Liver (tissue), 9 donors: ENCODE measurements around the gene PLXDC2. TPM values are rescaled to one million over a fixed set of nuclear protein-coding genes. Genes with fewer than 3 reads are reported as not detected.

Source experiments
- DNase-seq: peaks from one replicate; pipeline ENCODE4 v3.0.0-alpha.2; 2017; ENCODE audit warnings: low spot score
- H3K27ac ChIP-seq, 2 donors: one replicate each; pipeline ENCODE4 v1.7.0; 2013; ENCODE audit warnings: inconsistent platforms in 2 of 2, low read length in 2 of 2, control low read depth in 1 of 2, low read depth in 1 of 2, mild to moderate bottlenecking in 1 of 2
- H3K27me3 ChIP-seq, 4 donors: one replicate each; pipeline versions ENCODE4 v1.6.1 to v1.7.0; 2013; ENCODE audit warnings: low read length in 3 of 4, inconsistent platforms in 1 of 4, mild to moderate bottlenecking in 1 of 4, moderate library complexity in 1 of 4; ENCODE audit not compliant: control insufficient read depth in 4 of 4, insufficient read depth in 4 of 4
- H3K36me3 ChIP-seq, 4 donors: one replicate each; pipeline versions ENCODE4 v1.6.1 to v1.7.0; 2013; ENCODE audit warnings: low read length in 3 of 4, mild to moderate bottlenecking in 3 of 4, low read depth in 1 of 4, moderate library complexity in 1 of 4; ENCODE audit not compliant: control insufficient read depth in 4 of 4, insufficient read depth in 3 of 4
- H3K4me1 ChIP-seq, 4 donors: one replicate each; pipeline versions ENCODE4 v1.6.1 to v1.7.0; 2013; ENCODE audit warnings: low read length in 3 of 4, mild to moderate bottlenecking in 3 of 4, moderate library complexity in 1 of 4; ENCODE audit not compliant: control insufficient read depth in 4 of 4, insufficient read depth in 4 of 4
- H3K4me3 ChIP-seq, 3 donors: one replicate each; pipeline versions ENCODE4 v1.6.1 to v1.7.0; 2013; ENCODE audit warnings: low read length in 3 of 3, control low read depth in 1 of 3, low read depth in 1 of 3, mild to moderate bottlenecking in 1 of 3
- H3K9ac ChIP-seq, 2 donors: one replicate each; pipeline ENCODE4 v1.7.0; 2013; ENCODE audit warnings: low read length in 2 of 2, mild to moderate bottlenecking in 2 of 2, moderate library complexity in 2 of 2, control low read depth in 1 of 2, low read depth in 1 of 2
- H3K9me3 ChIP-seq, 4 donors: one replicate each; pipeline versions ENCODE4 v1.6.1 to v1.7.0; 2013; ENCODE audit warnings: low read length in 3 of 4; ENCODE audit not compliant: control insufficient read depth in 4 of 4
- EGR1 ChIP-seq, 2 donors: IDR thresholded peaks; 2 replicates each; pipeline ENCODE4 v1.6.1; 2016 to 2018; ENCODE audit warnings: antibody characterized with exemption in 2 of 2, low read depth in 2 of 2
- FOXA1 ChIP-seq: IDR thresholded peaks from 2 replicates; pipeline ENCODE4 v1.6.1; 2016; ENCODE audit warnings: antibody characterized with exemption
- FOXA2 ChIP-seq: IDR thresholded peaks from 2 replicates; pipeline ENCODE4 v1.6.1; 2016; ENCODE audit warnings: antibody characterized with exemption
- GABPA ChIP-seq, 2 donors: IDR thresholded peaks in 1 of 2; conservative IDR thresholded peaks in 1 of 2; 2 replicates each; pipeline ENCODE4 v1.6.1; 2016; ENCODE audit warnings: antibody characterized with exemption in 2 of 2, mild to moderate bottlenecking in 1 of 2, moderate library complexity in 1 of 2
- HNF4A ChIP-seq, 2 donors: conservative IDR thresholded peaks; 2 replicates each; pipeline ENCODE4 v1.6.1; 2016; ENCODE audit warnings: antibody characterized with exemption in 2 of 2, mild to moderate bottlenecking in 2 of 2
- HNF4G ChIP-seq: IDR thresholded peaks from 2 replicates; pipeline ENCODE4 v1.6.1; 2016; ENCODE audit warnings: antibody characterized with exemption
- JUND ChIP-seq, 2 donors: IDR thresholded peaks; 2 replicates each; pipeline ENCODE4 v1.6.1; 2016; ENCODE audit warnings: antibody characterized with exemption in 2 of 2
- NR2F2 ChIP-seq: IDR thresholded peaks from 2 replicates; pipeline ENCODE4 v1.6.1; 2016; ENCODE audit warnings: antibody characterized with exemption
- RAD21 ChIP-seq, 2 donors: IDR thresholded peaks; 2 replicates each; pipeline ENCODE4 v1.6.1; 2016; ENCODE audit warnings: antibody characterized with exemption in 2 of 2, mild to moderate bottlenecking in 2 of 2
- RXRA ChIP-seq, 2 donors: IDR thresholded peaks; 2 replicates each; pipeline ENCODE4 v1.6.1; 2017 to 2018; ENCODE audit warnings: antibody characterized with exemption in 2 of 2, mild to moderate bottlenecking in 1 of 2
- SP1 ChIP-seq: IDR thresholded peaks from 2 replicates; pipeline ENCODE4 v1.6.1; 2018; ENCODE audit warnings: antibody characterized with exemption, mild to moderate bottlenecking
- TAF1 ChIP-seq: conservative IDR thresholded peaks from 2 replicates; pipeline ENCODE4 v1.6.1; 2016; ENCODE audit warnings: antibody characterized with exemption, mild to moderate bottlenecking
- WGBS: extraction: QIAGEN DNeasy Blood & Tissue Kit; methylation state at CpG from one replicate; pipeline ENCODE4 v1.1.7; 2013; 5-methylcytosine and 5-hydroxymethylcytosine counted together
- polyA plus RNA-seq, 2 donors: library from polyadenylated mRNA; stranded (reverse) in 1 of 2; unstranded in 1 of 2; fragments of 200-250 nt in 1 of 2; fragments of >200 nt in 1 of 2; fragmentation: Nextera tagmentation in 1 of 2; extraction: Ambion mirVana in 1 of 2; gene quantifications; one replicate each; pipeline versions ENCODE4 v1.2.1 to v1.2.3, GENCODE V29; 2013 to 2015
- total RNA-seq, 2 donors: library from RNA; depleted of rRNA; stranded (reverse); fragments of >200 nt; gene quantifications; one replicate each; pipeline ENCODE4 v1.2.3, GENCODE V29; 2014
- TF ChIP-seq, protein P1 (sequence below): IDR thresholded peaks from 2 replicates; pipeline ENCODE4 v1.6.1; 2016; ENCODE audit warnings: antibody characterized with exemption
- TF ChIP-seq, protein P2 (sequence below): IDR thresholded peaks from 2 replicates; pipeline ENCODE4 v1.6.1; 2016; ENCODE audit warnings: antibody characterized with exemption, mild to moderate bottlenecking
- TF ChIP-seq, protein P3 (sequence below): IDR thresholded peaks from 2 replicates; pipeline ENCODE4 v1.6.1; 2016; ENCODE audit warnings: antibody characterized with exemption
- TF ChIP-seq, protein P4 (sequence below): fragments of 150-350 bp; IDR thresholded peaks from 2 replicates; pipeline ENCODE4 v1.5.1; 2017; ENCODE audit warnings: improper control_type of control experiment, low read depth, low read length; ENCODE audit not compliant: missing input control
- TF ChIP-seq, protein P5 (sequence below): IDR thresholded peaks from 2 replicates; pipeline ENCODE4 v1.6.1; 2016; ENCODE audit warnings: antibody characterized with exemption
- donor health status: healthy.
- donor health status: healthy.
- donor health status: healthy.
- donor health status: healthy.
- donor health status: healthy.

Gene PLXDC2
- total and polyA plus RNA-seq, 4 donors = 1.4 to 5.1 (median 2.4) TPM

DNA sequence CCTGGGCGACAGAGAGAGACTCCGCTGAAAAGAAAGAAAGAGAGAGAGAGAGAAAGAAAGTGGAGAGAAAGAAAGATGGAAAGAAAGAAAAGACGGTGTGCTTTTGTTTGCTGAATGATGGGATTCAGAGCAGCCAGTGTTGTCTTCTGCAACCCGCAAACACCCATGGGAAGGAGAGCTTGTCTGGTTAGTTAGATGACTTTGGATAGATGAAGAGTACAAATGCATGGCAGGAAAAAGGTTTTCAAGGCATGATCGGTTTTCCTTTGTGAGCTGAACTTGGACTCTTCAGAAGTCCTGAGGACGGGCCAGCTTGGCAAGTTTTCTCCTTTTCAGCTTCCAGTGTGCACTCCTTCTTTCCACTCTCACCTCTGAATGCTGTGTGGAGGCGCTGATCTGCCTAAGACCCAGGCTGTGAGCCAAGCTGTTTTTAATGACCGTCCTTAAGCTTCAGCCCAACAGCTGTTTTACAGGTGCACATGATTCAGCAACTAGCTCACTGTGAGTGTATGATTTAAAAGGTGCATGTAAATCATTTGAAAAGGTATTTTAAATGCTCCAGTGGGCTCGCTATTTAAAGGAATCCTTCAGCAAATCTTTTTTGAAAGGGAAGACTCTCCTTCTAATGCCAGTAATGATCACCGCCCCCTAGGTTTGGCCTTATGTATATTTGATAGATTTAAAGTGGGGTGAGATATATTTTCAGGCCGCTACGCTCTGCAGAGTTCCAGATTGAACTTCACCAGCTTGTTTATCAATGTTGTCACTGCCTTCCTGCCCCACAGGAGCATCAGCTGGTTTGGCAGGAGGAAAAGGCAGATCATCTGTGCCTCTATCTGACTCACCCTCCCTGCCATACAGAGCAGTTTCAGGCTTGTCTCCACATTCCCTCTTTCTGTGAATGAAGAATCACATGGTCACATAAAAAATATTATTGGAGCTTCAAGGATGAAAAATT lies 115.0 kb downstream of the PLXDC2 start:
- Histone ChIP-seq H3K4me3 (no peak overlapping the region), H3K36me3 (no peaks in the 10 kb centered on the region), H3K27me3 (no peaks in the 10 kb centered on the region), H3K4me1 (peaks cover 0 to 28% (median 22%) of the 10 kb centered on the region in 4 donors), H3K27ac (peak overlapping the region; percentile 57 to 83), H3K9ac (no peak overlapping the region), H3K9me3 (no peaks in the 10 kb centered on the region)
- no peak for DNase-seq
- TF ChIP-seq JUND (IDR thresholded peaks at IDR 0.05) (peak; percentile 66 to 90), TAF1 (no peak), GABPA (IDR thresholded peaks at IDR 0.05 in 1 of 2, conservative IDR thresholded peaks at IDR 0.05 in 1 of 2) (no peak), HNF4A (conservative IDR thresholded peaks at IDR 0.05) (no peak)
- TF ChIP-seq, protein P1, sequence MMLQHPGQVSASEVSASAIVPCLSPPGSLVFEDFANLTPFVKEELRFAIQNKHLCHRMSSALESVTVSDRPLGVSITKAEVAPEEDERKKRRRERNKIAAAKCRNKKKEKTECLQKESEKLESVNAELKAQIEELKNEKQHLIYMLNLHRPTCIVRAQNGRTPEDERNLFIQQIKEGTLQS = peak; percentile 51
- TF ChIP-seq, protein P2, sequence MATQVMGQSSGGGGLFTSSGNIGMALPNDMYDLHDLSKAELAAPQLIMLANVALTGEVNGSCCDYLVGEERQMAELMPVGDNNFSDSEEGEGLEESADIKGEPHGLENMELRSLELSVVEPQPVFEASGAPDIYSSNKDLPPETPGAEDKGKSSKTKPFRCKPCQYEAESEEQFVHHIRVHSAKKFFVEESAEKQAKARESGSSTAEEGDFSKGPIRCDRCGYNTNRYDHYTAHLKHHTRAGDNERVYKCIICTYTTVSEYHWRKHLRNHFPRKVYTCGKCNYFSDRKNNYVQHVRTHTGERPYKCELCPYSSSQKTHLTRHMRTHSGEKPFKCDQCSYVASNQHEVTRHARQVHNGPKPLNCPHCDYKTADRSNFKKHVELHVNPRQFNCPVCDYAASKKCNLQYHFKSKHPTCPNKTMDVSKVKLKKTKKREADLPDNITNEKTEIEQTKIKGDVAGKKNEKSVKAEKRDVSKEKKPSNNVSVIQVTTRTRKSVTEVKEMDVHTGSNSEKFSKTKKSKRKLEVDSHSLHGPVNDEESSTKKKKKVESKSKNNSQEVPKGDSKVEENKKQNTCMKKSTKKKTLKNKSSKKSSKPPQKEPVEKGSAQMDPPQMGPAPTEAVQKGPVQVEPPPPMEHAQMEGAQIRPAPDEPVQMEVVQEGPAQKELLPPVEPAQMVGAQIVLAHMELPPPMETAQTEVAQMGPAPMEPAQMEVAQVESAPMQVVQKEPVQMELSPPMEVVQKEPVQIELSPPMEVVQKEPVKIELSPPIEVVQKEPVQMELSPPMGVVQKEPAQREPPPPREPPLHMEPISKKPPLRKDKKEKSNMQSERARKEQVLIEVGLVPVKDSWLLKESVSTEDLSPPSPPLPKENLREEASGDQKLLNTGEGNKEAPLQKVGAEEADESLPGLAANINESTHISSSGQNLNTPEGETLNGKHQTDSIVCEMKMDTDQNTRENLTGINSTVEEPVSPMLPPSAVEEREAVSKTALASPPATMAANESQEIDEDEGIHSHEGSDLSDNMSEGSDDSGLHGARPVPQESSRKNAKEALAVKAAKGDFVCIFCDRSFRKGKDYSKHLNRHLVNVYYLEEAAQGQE = peak; percentile 7
- 67% methylated on average over 12 of the region's 12 CpGs for WGBS

DNA sequence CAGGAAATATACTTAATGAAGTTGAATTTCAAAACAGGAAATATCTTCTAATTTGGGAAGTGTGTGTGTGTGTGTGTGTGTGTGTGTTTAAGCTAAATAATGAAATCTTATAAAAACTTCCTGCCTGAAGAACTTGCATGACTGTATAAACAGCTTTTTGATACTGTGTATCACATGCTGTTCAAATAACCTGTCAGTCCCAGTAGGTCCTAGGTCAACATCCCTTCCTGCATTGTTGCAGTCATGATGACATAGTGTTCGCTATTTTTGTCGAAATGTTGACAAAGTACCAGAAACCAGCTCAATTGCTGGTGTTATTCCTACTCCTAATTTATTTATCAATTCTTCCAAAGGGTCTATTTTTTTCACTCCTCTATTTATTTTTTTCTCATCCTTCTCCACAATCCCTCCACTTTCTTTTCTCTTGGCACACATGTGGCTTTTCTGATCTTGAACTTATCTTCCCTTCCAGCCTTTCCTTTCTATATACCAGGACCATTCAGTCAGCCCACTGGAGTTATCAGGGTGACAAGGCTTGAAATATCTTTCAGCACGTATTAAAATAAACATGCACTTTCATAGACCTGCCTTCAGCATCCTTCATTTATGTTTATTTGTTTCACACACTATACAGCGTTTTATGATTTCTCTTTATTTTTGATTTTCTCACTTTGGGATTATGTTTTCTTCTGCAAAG lies 115.8 kb downstream of the PLXDC2 start:
- Histone ChIP-seq H3K4me3 (no peak overlapping the region), H3K9ac (no peak overlapping the region), H3K9me3 (no peaks in the 10 kb centered on the region), H3K4me1 (peaks cover 0 to 28% (median 22%) of the 10 kb centered on the region in 4 donors), H3K36me3 (no peaks in the 10 kb centered on the region), H3K27me3 (no peaks in the 10 kb centered on the region), H3K27ac (peak overlapping the region; percentile 57 to 83)
- no peak for DNase-seq
- 28% methylated on average over 4 of the region's 4 CpGs for WGBS
- peak; percentile 92 for TF ChIP-seq FOXA1
- TF ChIP-seq JUND (IDR thresholded peaks at IDR 0.05) = no peak
- peak; percentile 97 for TF ChIP-seq FOXA2
- TF ChIP-seq, protein P3, sequence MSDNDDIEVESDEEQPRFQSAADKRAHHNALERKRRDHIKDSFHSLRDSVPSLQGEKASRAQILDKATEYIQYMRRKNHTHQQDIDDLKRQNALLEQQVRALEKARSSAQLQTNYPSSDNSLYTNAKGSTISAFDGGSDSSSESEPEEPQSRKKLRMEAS = peak; percentile 38
- TF ChIP-seq, protein P4, sequence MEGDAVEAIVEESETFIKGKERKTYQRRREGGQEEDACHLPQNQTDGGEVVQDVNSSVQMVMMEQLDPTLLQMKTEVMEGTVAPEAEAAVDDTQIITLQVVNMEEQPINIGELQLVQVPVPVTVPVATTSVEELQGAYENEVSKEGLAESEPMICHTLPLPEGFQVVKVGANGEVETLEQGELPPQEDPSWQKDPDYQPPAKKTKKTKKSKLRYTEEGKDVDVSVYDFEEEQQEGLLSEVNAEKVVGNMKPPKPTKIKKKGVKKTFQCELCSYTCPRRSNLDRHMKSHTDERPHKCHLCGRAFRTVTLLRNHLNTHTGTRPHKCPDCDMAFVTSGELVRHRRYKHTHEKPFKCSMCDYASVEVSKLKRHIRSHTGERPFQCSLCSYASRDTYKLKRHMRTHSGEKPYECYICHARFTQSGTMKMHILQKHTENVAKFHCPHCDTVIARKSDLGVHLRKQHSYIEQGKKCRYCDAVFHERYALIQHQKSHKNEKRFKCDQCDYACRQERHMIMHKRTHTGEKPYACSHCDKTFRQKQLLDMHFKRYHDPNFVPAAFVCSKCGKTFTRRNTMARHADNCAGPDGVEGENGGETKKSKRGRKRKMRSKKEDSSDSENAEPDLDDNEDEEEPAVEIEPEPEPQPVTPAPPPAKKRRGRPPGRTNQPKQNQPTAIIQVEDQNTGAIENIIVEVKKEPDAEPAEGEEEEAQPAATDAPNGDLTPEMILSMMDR = no peak
- TF ChIP-seq TAF1 = no peak
- peak; percentile 78 for TF ChIP-seq NR2F2
- TF ChIP-seq SP1 = peak; percentile 80
- TF ChIP-seq HNF4A (conservative IDR thresholded peaks at IDR 0.05) = peak; percentile 49 to 58
- TF ChIP-seq, protein P2 = peak; percentile 10
- peak; percentile 72 to 82 for TF ChIP-seq RXRA (IDR thresholded peaks at IDR 0.05)
- TF ChIP-seq, protein P5, sequence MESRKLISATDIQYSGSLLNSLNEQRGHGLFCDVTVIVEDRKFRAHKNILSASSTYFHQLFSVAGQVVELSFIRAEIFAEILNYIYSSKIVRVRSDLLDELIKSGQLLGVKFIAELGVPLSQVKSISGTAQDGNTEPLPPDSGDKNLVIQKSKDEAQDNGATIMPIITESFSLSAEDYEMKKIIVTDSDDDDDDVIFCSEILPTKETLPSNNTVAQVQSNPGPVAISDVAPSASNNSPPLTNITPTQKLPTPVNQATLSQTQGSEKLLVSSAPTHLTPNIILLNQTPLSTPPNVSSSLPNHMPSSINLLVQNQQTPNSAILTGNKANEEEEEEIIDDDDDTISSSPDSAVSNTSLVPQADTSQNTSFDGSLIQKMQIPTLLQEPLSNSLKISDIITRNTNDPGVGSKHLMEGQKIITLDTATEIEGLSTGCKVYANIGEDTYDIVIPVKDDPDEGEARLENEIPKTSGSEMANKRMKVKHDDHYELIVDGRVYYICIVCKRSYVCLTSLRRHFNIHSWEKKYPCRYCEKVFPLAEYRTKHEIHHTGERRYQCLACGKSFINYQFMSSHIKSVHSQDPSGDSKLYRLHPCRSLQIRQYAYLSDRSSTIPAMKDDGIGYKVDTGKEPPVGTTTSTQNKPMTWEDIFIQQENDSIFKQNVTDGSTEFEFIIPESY = no peak
- no peak for TF ChIP-seq HNF4G
- TF ChIP-seq GABPA (IDR thresholded peaks at IDR 0.05 in 1 of 2, conservative IDR thresholded peaks at IDR 0.05 in 1 of 2) = no peak
- TF ChIP-seq, protein P1 = peak; percentile 64
- TF ChIP-seq EGR1 (IDR thresholded peaks at IDR 0.05; ENCODE audit: low read depth in 2 of 2) = no peak
- peak; percentile 25 to 39 for TF ChIP-seq RAD21 (IDR thresholded peaks at IDR 0.05)
